Activated CD4-positive, alpha-beta memory T cell treated with anti-CD3 and anti-CD28 coated beads for 36 hours (primary cell): ENCODE data around the gene RAD23A. TPM values are rescaled to one million over a fixed set of nuclear protein-coding genes. Genes with fewer than 3 reads are reported as not detected.
"Not testable (repeated sequence)": the region's sequence is repeated elsewhere in the genome, so short reads cannot be mapped to it uniquely, and the experiment has no call there.

ENCODE experiments used
- CTCF ChIA-PET: fragments of 350-600 bp; sonication (Branson Sonifier 250); formaldehyde crosslinking; loops from one replicate; lab custom pipeline; 2021; ENCODE audit warnings: antibody characterized with exemption, inconsistent platforms; lab: Charles Lee
- POLR2A ChIA-PET: fragments of 350-600 bp; sonication (Branson Sonifier 250); formaldehyde crosslinking; loops from one replicate; lab custom pipeline; 2021; ENCODE audit warnings: antibody characterized with exemption; lab: Charles Lee
- DNase-seq: peaks from one replicate; pipeline ENCODE4 v3.0.0-alpha.2; 2020
- H3K27ac Mint-ChIP-seq: one replicate; pipeline ENCODE4 v1.8.0; 2021; ENCODE audit warnings: mixed read lengths
- H3K27me3 Mint-ChIP-seq: one replicate; pipeline ENCODE4 v1.8.0; 2021; ENCODE audit warnings: mixed read lengths
- H3K36me3 Mint-ChIP-seq: one replicate; pipeline ENCODE4 v1.8.0; 2021; ENCODE audit warnings: mixed read lengths
- H3K4me1 Mint-ChIP-seq: one replicate; pipeline ENCODE4 v1.8.0; 2021; ENCODE audit warnings: low read depth, mixed read lengths
- H3K4me3 Mint-ChIP-seq: one replicate; pipeline ENCODE4 v1.8.0; 2021; ENCODE audit warnings: mild to moderate bottlenecking, mixed read lengths
- H3K9me3 Mint-ChIP-seq: one replicate; pipeline ENCODE4 v1.8.0; 2021; ENCODE audit warnings: mixed read lengths
- intact Hi-C: fragments of 100-400 bp; cut with micrococcal nuclease; formaldehyde crosslinking; loops from one replicate; pipeline ENCODE4 v1.15.1; 2023
- total RNA-seq, 2 experiments: library from RNA; stranded (reverse); gene quantifications; one replicate each; pipeline ENCODE4 v1.2.3, GENCODE V29; 2021

The RAD23A gene
- total RNA-seq, 2 experiments from 2014 or later: 190 to 194 TPM

- Mint-ChIP-seq H3K4me3 (no peak overlapping the region), H3K4me1 (peaks cover 50% of the 10 kb centered on the region), H3K27me3 (peaks cover 1% of the 10 kb centered on the region), H3K36me3 (peaks cover 72% of the 10 kb centered on the region), H3K9me3 (no peaks in the 10 kb centered on the region), H3K27ac (peak overlapping the region; percentile 25)
- CTCF ChIA-PET: no interaction called here
- intact Hi-C loops: no loop called here
- POLR2A ChIA-PET: interaction anchor here (1.0 to 1.5 kb wide), 2 partner anchors 12 to 16 kb away, joined by 3 to 4 read pairs; no protein-coding TSS in a partner anchor
- DNase-seq: no peak
Measured at GRCh38 chr19:12949363-12950283, 4.0 kb downstream of the RAD23A start.

GRCh38 chr19:12952050-12952449 lies 6.4 kb downstream of the RAD23A start:
- Mint-ChIP-seq H3K27ac (peak overlapping the region; percentile 38), H3K4me1 (peaks cover 48% of the 10 kb centered on the region), H3K36me3 (peaks cover 57% of the 10 kb centered on the region)
- H3K9me3 Mint-ChIP-seq, intact Hi-C loops, H3K4me3 Mint-ChIP-seq, DNase-seq, POLR2A ChIA-PET, H3K27me3 Mint-ChIP-seq: not testable (repeated sequence)
- CTCF ChIA-PET: interaction anchor here (1.3 to 5.7 kb wide), 2 partner anchors 13 to 67 kb away, joined by 4 to 64 read pairs; no protein-coding TSS in a partner anchor

GRCh38 chr19:12952488-12953137 lies 7.0 kb downstream of the RAD23A start:
- no peak overlapping the region for H3K4me3 Mint-ChIP-seq
- intact Hi-C loops: no loop called here
- H3K27ac Mint-ChIP-seq: peak overlapping the region; percentile 38
- peaks cover 45% of the 10 kb centered on the region for H3K4me1 Mint-ChIP-seq
- ChIA-PET CTCF (interaction anchor here (1.0 to 5.7 kb wide), 3 partner anchors 13 to 105 kb away, joined by 3 to 64 read pairs (median 4); no protein-coding TSS in a partner anchor), POLR2A (interaction anchor here (0.6 to 1.0 kb wide), 2 partner anchors 20 to 22 kb away, joined by 3 to 5 read pairs; no protein-coding TSS in a partner anchor)
- no peak for DNase-seq
- peaks cover 54% of the 10 kb centered on the region for H3K36me3 Mint-ChIP-seq
- no peaks in the 10 kb centered on the region for H3K9me3 Mint-ChIP-seq
- no peaks in the 10 kb centered on the region for H3K27me3 Mint-ChIP-seq

GRCh38 chr19:12953138-12953798 lies 7.6 kb downstream of the RAD23A start:
- Mint-ChIP-seq H3K9me3 (no peaks in the 10 kb centered on the region), H3K27ac (peak overlapping the region; percentile 38), H3K36me3 (peaks cover 48% of the 10 kb centered on the region), H3K4me3 (no peak overlapping the region), H3K27me3 (no peaks in the 10 kb centered on the region), H3K4me1 (peaks cover 41% of the 10 kb centered on the region)
- CTCF ChIA-PET: interaction anchor here (1.0 to 5.7 kb wide), 6 partner anchors 12 to 140 kb away, joined by 3 to 64 read pairs (median 5); no protein-coding TSS in a partner anchor
- POLR2A ChIA-PET: interaction anchor here (0.6 to 1.0 kb wide), 2 partner anchors 20 to 22 kb away, joined by 3 to 5 read pairs; no protein-coding TSS in a partner anchor
- intact Hi-C loops: no loop called here
- DNase-seq: no peak

- intact Hi-C loops: no loop called here
- Mint-ChIP-seq H3K4me1 (peaks cover 42% of the 10 kb centered on the region), H3K36me3 (peaks cover 45% of the 10 kb centered on the region), H3K27me3 (no peaks in the 10 kb centered on the region), H3K27ac (peak overlapping the region; percentile 77), H3K4me3 (no peak overlapping the region), H3K9me3 (no peaks in the 10 kb centered on the region)
- peak; percentile 16 for DNase-seq
- ChIA-PET POLR2A (interaction anchor here (1.5 to 3.1 kb wide), 2 partner anchors 7 to 63 kb away, joined by 3 to 17 read pairs; partner anchors contain the start of genes GCDH and RAD23A), CTCF (interaction anchor here (1.2 to 5.7 kb wide), 4 partner anchors 11 to 140 kb away, joined by 3 to 64 read pairs (median 6); no protein-coding TSS in a partner anchor)
Measured at GRCh38 chr19:12953799-12954611, 8.3 kb downstream of the RAD23A start.

- Mint-ChIP-seq H3K27ac (peak overlapping the region; percentile 77), H3K27me3 (no peaks in the 10 kb centered on the region), H3K4me3 (peak overlapping the region; percentile 88), H3K36me3 (peaks cover 44% of the 10 kb centered on the region), H3K4me1 (peaks cover 42% of the 10 kb centered on the region), H3K9me3 (no peaks in the 10 kb centered on the region)
- ChIA-PET CTCF (interaction anchor here (1.5 to 5.7 kb wide), 3 partner anchors 11 to 139 kb away, joined by 6 to 64 read pairs (median 7); no protein-coding TSS in a partner anchor), POLR2A (interaction anchor here (1.5 to 3.1 kb wide), 2 partner anchors 8 to 64 kb away, joined by 3 to 17 read pairs; partner anchors contain the start of genes GCDH and RAD23A)
- peak; percentile 16 for DNase-seq
- intact Hi-C loops: no loop called here
Measured at GRCh38 chr19:12954612-12954962, 8.9 kb downstream of the RAD23A start.

- Mint-ChIP-seq H3K4me3 (peak overlapping the region; percentile 88), H3K36me3 (peaks cover 35% of the 10 kb centered on the region), H3K4me1 (peaks cover 41% of the 10 kb centered on the region), H3K27ac (peak overlapping the region; percentile 77)
- CTCF ChIA-PET: interaction anchor here (0.7 to 5.7 kb wide), 2 partner anchors 10 to 105 kb away, joined by 3 to 64 read pairs; no protein-coding TSS in a partner anchor
- DNase-seq, H3K9me3 Mint-ChIP-seq, H3K27me3 Mint-ChIP-seq, intact Hi-C loops: not testable (repeated sequence)
- POLR2A ChIA-PET: interaction anchor here (1.5 to 3.1 kb wide), 3 partner anchors 9 to 65 kb away, joined by 3 to 17 read pairs (median 6); partner anchors contain the start of genes CALR, GCDH and RAD23A
Measured at GRCh38 chr19:12955575-12955974, 9.9 kb downstream of the RAD23A start.

GRCh38 chr19:12955996-12956395 lies 10.3 kb downstream of the RAD23A start:
- DNase-seq: no peak
- CTCF ChIA-PET: interaction anchor here (0.7 to 5.7 kb wide), 2 partner anchors 9 to 105 kb away, joined by 3 to 64 read pairs; no protein-coding TSS in a partner anchor
- Mint-ChIP-seq H3K36me3 (peaks cover 31% of the 10 kb centered on the region), H3K9me3 (no peaks in the 10 kb centered on the region), H3K27me3 (no peaks in the 10 kb centered on the region), H3K4me1 (peaks cover 41% of the 10 kb centered on the region), H3K27ac (peak overlapping the region; percentile 77), H3K4me3 (peak overlapping the region; percentile 88)
- intact Hi-C loops: no loop called here
- POLR2A ChIA-PET: interaction anchor here (1.0 to 3.1 kb wide), 3 partner anchors 9 to 18 kb away, joined by 3 to 17 read pairs (median 6); partner anchors contain the start of genes CALR and RAD23A

GRCh38 chr19:12956446-12957388 lies 11.1 kb downstream of the RAD23A start, which contains the start of gene GADD45GIP1:
GADD45GIP1 (minus strand) TSS chr19:12957223; CDS start chr19:12957212, 11 bp downstream.
- ChIA-PET CTCF (interaction anchor here (5.7 kb wide), 1 partner anchor 9 kb away, joined by 64 read pairs; no protein-coding TSS in a partner anchor), POLR2A (interaction anchor here (0.6 to 3.1 kb wide), 4 partner anchors 8 to 92 kb away, joined by 3 to 17 read pairs (median 4); partner anchors contain the start of genes CALR and RAD23A)
- Mint-ChIP-seq H3K9me3 (no peaks in the 10 kb centered on the region), H3K4me3 (peak within 1 kb of the TSS; percentile 88), H3K27ac (peak within 1 kb of the TSS; percentile 94), H3K36me3 (peaks cover 24% of the 10 kb centered on the region), H3K4me1 (peaks cover 39% of the 10 kb centered on the region), H3K27me3 (no peaks in the 10 kb centered on the region)
- intact Hi-C loops: loop anchor here (1.0 kb wide), 1 partner anchor 17 kb away; no protein-coding TSS in a partner anchor
- DNase-seq: peak; percentile 90
